Karpas-422 (cell line): ENCODE data around the gene BBS12. TPM values are rescaled to one million over a fixed set of nuclear protein-coding genes. Genes with fewer than 3 reads are reported as not detected.
"Not testable (repeated sequence)": the region's sequence is repeated elsewhere in the genome, so short reads cannot be mapped to it uniquely, and the experiment has no call there.

Source experiments
- DNase-seq: peaks from one replicate; pipeline ENCODE4 v3.0.0-alpha.2; 2015
- H2AFZ ChIP-seq: fragments of 200-600 bp; sonication (generic); 2 replicates; pipeline ENCODE4 v1.6.1; 2014; ENCODE audit warnings: antibody characterized with exemption, low read length, mixed read lengths
- H3K27ac ChIP-seq: fragments of 200-600 bp; sonication (generic); 2 replicates; pipeline ENCODE4 v1.5.1; 2014; ENCODE audit warnings: mild to moderate bottlenecking, low read length, moderate library complexity
- H3K27me3 ChIP-seq: fragments of 200-600 bp; sonication (generic); 2 replicates; pipeline ENCODE4 v1.6.1; 2014; ENCODE audit warnings: low read length, mixed read lengths
- H3K36me3 ChIP-seq: fragments of 200-600 bp; sonication (generic); 2 replicates; pipeline ENCODE4 v1.6.1; 2014; ENCODE audit warnings: low read length, mixed read lengths; ENCODE audit not compliant: insufficient read depth
- H3K4me1 ChIP-seq: fragments of 200-600 bp; sonication (generic); 2 replicates; pipeline ENCODE4 v1.6.1; 2014; ENCODE audit warnings: mild to moderate bottlenecking, low read length, mixed read lengths
- H3K4me2 ChIP-seq: fragments of 200-600 bp; sonication (generic); 2 replicates; pipeline ENCODE4 v1.6.1; 2014; ENCODE audit warnings: low read length, low read depth, mild to moderate bottlenecking; ENCODE audit not compliant: poor library complexity, severe bottlenecking
- H3K4me3 ChIP-seq: fragments of 200-600 bp; sonication (generic); 2 replicates; pipeline ENCODE4 v1.5.1; 2014; ENCODE audit warnings: mild to moderate bottlenecking, antibody characterized with exemption, low read length, mixed read lengths
- H3K79me2 ChIP-seq: fragments of 200-600 bp; sonication (generic); 2 replicates; pipeline ENCODE4 v1.6.1; 2014; ENCODE audit warnings: mild to moderate bottlenecking, low read length, mixed read lengths
- H3K9ac ChIP-seq: fragments of 200-600 bp; sonication (generic); 2 replicates; pipeline ENCODE4 v1.6.0; 2014; ENCODE audit warnings: low read length
- H3K9me2 ChIP-seq: fragments of 200-600 bp; sonication (generic), shearing (Covaris generic); replicated peaks from 2 replicates; pipeline ENCODE4 v1.6.0; 2014; ENCODE audit warnings: mild to moderate bottlenecking, low read length, moderate library complexity; ENCODE audit not compliant: insufficient read depth
- H3K9me3 ChIP-seq: fragments of 300-700, 200-600 bp; sonication (generic); 2 replicates; pipeline ENCODE4 v1.6.1; 2014; ENCODE audit warnings: low read length, mixed read lengths
- H4K20me1 ChIP-seq: fragments of 200-600 bp; sonication (generic); 2 replicates; pipeline ENCODE4 v1.6.1; 2014; ENCODE audit warnings: mild to moderate bottlenecking, antibody characterized with exemption, low read length, low read depth; ENCODE audit not compliant: insufficient read depth
- total RNA-seq: library from RNA; depleted of rRNA; stranded (reverse); fragments of >200 nt; shearing (Covaris generic); gene quantifications from 2 replicates; pipeline ENCODE4 v1.2.3, GENCODE V29; 2014; ENCODE audit warnings: low replicate concordance; rRNA removed

Gene BBS12
- total RNA-seq, 1 experiment from 2014 or later, result 2.0 TPM

- Histone ChIP-seq H3K4me2 (no peak overlapping the region), H3K9me2 (no peaks in the 10 kb centered on the region), H3K27ac (no peak overlapping the region), H3K9me3 (no peaks in the 10 kb centered on the region), H3K9ac (no peak overlapping the region), H3K79me2 (no peaks in the 10 kb centered on the region), H3K4me1 (no peaks in the 10 kb centered on the region), H3K36me3 (no peaks in the 10 kb centered on the region), H4K20me1 (no peaks in the 10 kb centered on the region), H3K27me3 (no peaks in the 10 kb centered on the region), H3K4me3 (no peak overlapping the region), H2AFZ (no peak overlapping the region)
- DNase-seq, result no peak
Observed at GRCh38 chr4:122785099-122785498, 52.6 kb downstream of the BBS12 start.

GRCh38 chr4:122786296-122786695 lies 53.8 kb downstream of the BBS12 start:
- not testable (repeated sequence) for H3K4me2 ChIP-seq, DNase-seq, H3K9me3 ChIP-seq, H3K4me3 ChIP-seq, H3K36me3 ChIP-seq, H3K4me1 ChIP-seq, H3K27me3 ChIP-seq, H3K9me2 ChIP-seq, H3K79me2 ChIP-seq, H4K20me1 ChIP-seq, H3K9ac ChIP-seq, H2AFZ ChIP-seq, H3K27ac ChIP-seq

- not testable (repeated sequence) for DNase-seq, H3K9ac ChIP-seq, H3K79me2 ChIP-seq, H3K9me2 ChIP-seq, H3K9me3 ChIP-seq, H2AFZ ChIP-seq, H3K4me3 ChIP-seq, H3K4me1 ChIP-seq, H3K27ac ChIP-seq, H3K36me3 ChIP-seq, H3K4me2 ChIP-seq, H3K27me3 ChIP-seq, H4K20me1 ChIP-seq
Observed at GRCh38 chr4:122786920-122787319, 54.4 kb downstream of the BBS12 start.

- no peaks in the 10 kb centered on the region for H3K9me3 ChIP-seq
- no peak overlapping the region for H3K27ac ChIP-seq
- H3K4me3 ChIP-seq, result no peak overlapping the region
- no peak for DNase-seq
- H3K27me3 ChIP-seq, result no peaks in the 10 kb centered on the region
- H4K20me1 ChIP-seq, result no peaks in the 10 kb centered on the region
- no peaks in the 10 kb centered on the region for H3K4me1 ChIP-seq
- no peaks in the 10 kb centered on the region for H3K9me2 ChIP-seq
- no peak overlapping the region for H2AFZ ChIP-seq
- H3K4me2 ChIP-seq, result no peak overlapping the region
- H3K79me2 ChIP-seq, result no peaks in the 10 kb centered on the region
- H3K9ac ChIP-seq, result no peak overlapping the region
- no peaks in the 10 kb centered on the region for H3K36me3 ChIP-seq
Observed at GRCh38 chr4:122787940-122788339, 55.4 kb downstream of the BBS12 start.

GRCh38 chr4:122788935-122789334 lies 56.4 kb downstream of the BBS12 start:
- no peak overlapping the region for H2AFZ ChIP-seq

GRCh38 chr4:122793811-122794210 lies 61.3 kb downstream of the BBS12 start:
- Histone ChIP-seq H3K9me3 (no peaks in the 10 kb centered on the region), H3K36me3 (no peaks in the 10 kb centered on the region), H3K27me3 (no peaks in the 10 kb centered on the region), H3K9ac (no peak overlapping the region), H3K27ac (no peak overlapping the region), H2AFZ (no peak overlapping the region), H3K9me2 (no peaks in the 10 kb centered on the region), H3K4me1 (no peaks in the 10 kb centered on the region), H3K4me3 (no peak overlapping the region), H3K79me2 (no peaks in the 10 kb centered on the region), H3K4me2 (no peak overlapping the region), H4K20me1 (no peaks in the 10 kb centered on the region)
- DNase-seq, result no peak

More at GRCh38 chr4:122788935-122789334, 56.4 kb downstream of the BBS12 start:
- Histone ChIP-seq H4K20me1 (no peaks in the 10 kb centered on the region), H3K79me2 (no peaks in the 10 kb centered on the region), H3K9ac (no peak overlapping the region), H3K27ac (no peak overlapping the region), H3K36me3 (no peaks in the 10 kb centered on the region), H3K4me3 (no peak overlapping the region), H3K9me2 (no peaks in the 10 kb centered on the region), H3K9me3 (no peaks in the 10 kb centered on the region), H3K4me1 (no peaks in the 10 kb centered on the region), H3K27me3 (no peaks in the 10 kb centered on the region), H3K4me2 (no peak overlapping the region)
- no peak for DNase-seq

Other genes starting within 250 kb of the BBS12 start
- not detected in 2 replicates for gene IL21, start 111.6 kb upstream of the BBS12 start, total RNA-seq
- gene FGF2, start 94.1 kb downstream of the BBS12 start, total RNA-seq, result 0.22 TPM in 1 of 2 replicates, not detected in the other
- 17.7 and 18.6 TPM in 2 replicates for gene NUDT6, start 189.9 kb downstream of the BBS12 start, total RNA-seq